Endodermal cell (in vitro differentiated cells): ENCODE results near the gene SLC38A2. TPM values are rescaled to one million over a fixed set of nuclear protein-coding genes. Genes with fewer than 3 reads are reported as not detected.

Experiments used
- DNase-seq: peaks from one replicate; pipeline ENCODE4 v3.0.0-alpha.2; 2017
- H3K27ac ChIP-seq: 2 replicates; pipeline ENCODE4 v1.5.1; 2013; ENCODE audit warnings: mild to moderate bottlenecking, low read depth, low read length, moderate library complexity
- H3K27me3 ChIP-seq: 2 replicates; pipeline ENCODE4 v1.6.1; 2013; ENCODE audit warnings: mild to moderate bottlenecking, low read length, moderate library complexity; ENCODE audit not compliant: insufficient read depth, control insufficient read depth, poor library complexity, severe bottlenecking
- H3K36me3 ChIP-seq: 2 replicates; pipeline ENCODE4 v1.7.0; 2013; ENCODE audit warnings: mild to moderate bottlenecking, low read length, moderate library complexity; ENCODE audit not compliant: control insufficient read depth, insufficient read depth
- H3K4me1 ChIP-seq: one replicate; pipeline ENCODE4 v1.7.0; 2013; ENCODE audit warnings: low read length; ENCODE audit not compliant: control insufficient read depth, insufficient read depth
- H3K4me3 ChIP-seq: 2 replicates; pipeline ENCODE4 v1.5.1; 2013; ENCODE audit warnings: mild to moderate bottlenecking, low read length, moderate library complexity
- H3K9ac ChIP-seq: 2 replicates; pipeline ENCODE4 v1.6.1; 2013; ENCODE audit warnings: mild to moderate bottlenecking, low read length, moderate library complexity; ENCODE audit not compliant: poor library complexity, severe bottlenecking; ENCODE audit errors: extremely low read depth
- H3K9me3 ChIP-seq: 2 replicates; pipeline ENCODE4 v1.6.1; 2013; ENCODE audit warnings: mild to moderate bottlenecking, low read length, moderate library complexity; ENCODE audit not compliant: control insufficient read depth
- H3K27ac Mint-ChIP-seq: 2 replicates; pipeline ENCODE4 v1.8.0; 2020; ENCODE audit warnings: mixed read lengths
- H3K27me3 Mint-ChIP-seq: 2 replicates; pipeline ENCODE4 v1.8.0; 2021; ENCODE audit warnings: mild to moderate bottlenecking, mixed read lengths; ENCODE audit not compliant: insufficient read depth
- H3K36me3 Mint-ChIP-seq: 2 replicates; pipeline ENCODE4 v1.8.0; 2020; ENCODE audit warnings: low read depth, mixed read lengths
- H3K4me1 Mint-ChIP-seq: 2 replicates; pipeline ENCODE4 v1.8.0; 2020; ENCODE audit warnings: mixed read lengths
- H3K4me3 Mint-ChIP-seq: 2 replicates; pipeline ENCODE4 v1.8.0; 2020; ENCODE audit warnings: mild to moderate bottlenecking, moderate library complexity, mixed read lengths
- H3K9me3 Mint-ChIP-seq: 2 replicates; pipeline ENCODE4 v1.8.0; 2020; ENCODE audit warnings: mild to moderate bottlenecking, mixed read lengths
- WGBS, 2 experiments: methylation state at CpG; one replicate each; pipeline versions ENCODE4 v1.1.5 to v1.1.7; 2013; ENCODE audit warnings: missing lambda C conversion rate in 2 of 2, mixed read lengths in 1 of 2; ENCODE audit not compliant: insufficient coverage in 1 of 2, insufficient read length in 1 of 2; 5-methylcytosine and 5-hydroxymethylcytosine counted together
- total RNA-seq, 2 donors: library from RNA; stranded (reverse); fragmentation: NEBNext Ultra II Directional in 1 of 2; extraction: Animal tissue kit (Norgen Biotek cat#: 25700) in 1 of 2; gene quantifications; 2 replicates in 1 of 2; 3 replicates in 1 of 2; pipeline ENCODE4 v1.2.1, GENCODE V29; 2021
- TF ChIP-seq, protein P1 (sequence below): fragments of 200-600 bp; sonication (generic); conservative IDR thresholded peaks from 2 replicates; pipeline ENCODE4 v1.5.0; 2021; ENCODE audit warnings: antibody characterized with exemption, mild to moderate bottlenecking

SLC38A2 gene
- total RNA-seq, 2 donors from 2014 or later: 156 to 230 TPM

GRCh38 chr12:46367351-46368029 lies 5.1 kb downstream of the SLC38A2 start:
- Mint-ChIP-seq H3K27me3 (no peaks in the 10 kb centered on the region), H3K4me1 (peaks cover 36% of the 10 kb centered on the region), H3K27ac (no peak overlapping the region), H3K36me3 (peaks cover 85% of the 10 kb centered on the region), H3K4me3 (peak overlapping the region; percentile 20), H3K9me3 (no peaks in the 10 kb centered on the region)
- Histone ChIP-seq H3K4me3 (peak overlapping the region; percentile 98), H3K9me3 (no peaks in the 10 kb centered on the region), H3K9ac (no peak overlapping the region), H3K27ac (no peak overlapping the region), H3K27me3 (no peaks in the 10 kb centered on the region), H3K4me1 (peaks cover 20% of the 10 kb centered on the region), H3K36me3 (peaks cover 85% of the 10 kb centered on the region)
- TF ChIP-seq, protein P1, sequence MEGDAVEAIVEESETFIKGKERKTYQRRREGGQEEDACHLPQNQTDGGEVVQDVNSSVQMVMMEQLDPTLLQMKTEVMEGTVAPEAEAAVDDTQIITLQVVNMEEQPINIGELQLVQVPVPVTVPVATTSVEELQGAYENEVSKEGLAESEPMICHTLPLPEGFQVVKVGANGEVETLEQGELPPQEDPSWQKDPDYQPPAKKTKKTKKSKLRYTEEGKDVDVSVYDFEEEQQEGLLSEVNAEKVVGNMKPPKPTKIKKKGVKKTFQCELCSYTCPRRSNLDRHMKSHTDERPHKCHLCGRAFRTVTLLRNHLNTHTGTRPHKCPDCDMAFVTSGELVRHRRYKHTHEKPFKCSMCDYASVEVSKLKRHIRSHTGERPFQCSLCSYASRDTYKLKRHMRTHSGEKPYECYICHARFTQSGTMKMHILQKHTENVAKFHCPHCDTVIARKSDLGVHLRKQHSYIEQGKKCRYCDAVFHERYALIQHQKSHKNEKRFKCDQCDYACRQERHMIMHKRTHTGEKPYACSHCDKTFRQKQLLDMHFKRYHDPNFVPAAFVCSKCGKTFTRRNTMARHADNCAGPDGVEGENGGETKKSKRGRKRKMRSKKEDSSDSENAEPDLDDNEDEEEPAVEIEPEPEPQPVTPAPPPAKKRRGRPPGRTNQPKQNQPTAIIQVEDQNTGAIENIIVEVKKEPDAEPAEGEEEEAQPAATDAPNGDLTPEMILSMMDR: no peak
- WGBS, 2 experiments: 86 to 92% methylated on average over 5 of the region's 5 CpGs
- peak; percentile 49 for DNase-seq

DNA sequence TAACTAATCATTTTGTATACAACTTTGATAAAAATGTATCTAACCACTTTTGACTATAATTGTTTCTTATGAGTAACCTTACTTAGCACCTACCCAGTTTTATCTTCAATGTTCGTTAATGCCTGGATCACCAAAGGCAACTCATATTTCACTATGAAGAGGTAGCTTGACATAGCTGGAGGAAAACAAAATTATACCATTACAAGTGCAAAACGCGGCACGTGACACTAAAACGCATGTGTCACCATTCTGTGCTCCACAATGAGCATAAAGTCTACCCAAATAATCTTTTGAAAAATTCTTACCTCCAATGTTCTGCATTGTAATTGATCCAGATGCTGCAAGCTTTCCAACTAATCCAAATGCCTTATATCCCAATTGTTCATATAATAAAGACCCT lies 5.8 kb downstream of the SLC38A2 start:
- H3K27me3 Mint-ChIP-seq: no peaks in the 10 kb centered on the region
- no peak overlapping the region for H3K4me3 Mint-ChIP-seq
- Histone ChIP-seq H3K27me3 (no peaks in the 10 kb centered on the region), H3K4me1 (peaks cover 20% of the 10 kb centered on the region), H3K27ac (no peak overlapping the region), H3K4me3 (peak overlapping the region; percentile 98), H3K9me3 (no peaks in the 10 kb centered on the region), H3K9ac (no peak overlapping the region), H3K36me3 (peaks cover 93% of the 10 kb centered on the region)
- WGBS, 2 experiments: 93 to 97% methylated on average over 4 to 5 of the region's 5 CpGs
- peaks cover 36% of the 10 kb centered on the region for H3K4me1 Mint-ChIP-seq
- peaks cover 92% of the 10 kb centered on the region for H3K36me3 Mint-ChIP-seq
- no peaks in the 10 kb centered on the region for H3K9me3 Mint-ChIP-seq
- no peak for DNase-seq
- TF ChIP-seq, protein P1: no peak
- H3K27ac Mint-ChIP-seq: no peak overlapping the region

GRCh38 chr12:46365951-46366379 lies 6.6 kb downstream of the SLC38A2 start:
- H3K27ac Mint-ChIP-seq: peak overlapping the region; percentile 21
- peaks cover 100% of the 10 kb centered on the region for H3K36me3 ChIP-seq
- H3K36me3 Mint-ChIP-seq: peaks cover 96% of the 10 kb centered on the region
- TF ChIP-seq, protein P1: no peak
- H3K4me3 Mint-ChIP-seq: no peak overlapping the region
- WGBS, 2 experiments: 86 to 95% methylated on average over 1 to 2 of the region's 2 CpGs
- H3K9ac ChIP-seq: no peak overlapping the region
- H3K4me1 ChIP-seq: peaks cover 20% of the 10 kb centered on the region
- no peaks in the 10 kb centered on the region for H3K27me3 Mint-ChIP-seq
- no peak for DNase-seq
- no peaks in the 10 kb centered on the region for H3K9me3 Mint-ChIP-seq
- H3K27ac ChIP-seq: no peak overlapping the region
- H3K9me3 ChIP-seq: no peaks in the 10 kb centered on the region
- peaks cover 36% of the 10 kb centered on the region for H3K4me1 Mint-ChIP-seq
- peak overlapping the region; percentile 98 for H3K4me3 ChIP-seq
- H3K27me3 ChIP-seq: no peaks in the 10 kb centered on the region
